HL-60/S4 treated with phorbol 12-myristate 13-acetate at 8.2 ng/mL for 4 days and 3 days (cell line): ENCODE measurements around the gene FBXW7.
"Not testable (repeated sequence)": the region's sequence is repeated elsewhere in the genome, so short reads cannot be mapped to it uniquely, and the experiment has no call there.

ENCODE experiments used
- in situ Hi-C: fragments of 300-500 bp; cut with MboI; formaldehyde crosslinking; loops from 2 replicates; pipeline ENCODE4 v1.15.0; 2022; ENCODE audit warnings: low sequenced_read_pairs

The FBXW7 gene

DNA sequence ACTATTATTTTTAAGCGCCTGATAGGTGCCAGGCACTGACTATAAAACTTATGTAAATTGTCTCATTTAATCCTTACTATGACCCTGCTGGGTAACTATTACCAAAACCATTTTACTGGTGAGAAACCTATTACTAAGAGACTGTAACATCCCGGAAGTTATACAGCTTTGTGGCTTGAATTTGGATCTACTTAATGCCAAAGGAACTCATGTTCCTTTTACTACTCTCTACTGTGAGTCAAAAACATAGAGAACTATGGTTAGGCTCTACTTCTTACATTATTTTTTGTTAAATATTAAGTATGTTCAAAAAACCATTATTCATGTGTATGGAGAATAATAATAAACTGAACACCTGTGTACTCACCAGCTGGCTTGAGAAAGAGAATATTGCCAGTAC is 14.8 kb upstream of the FBXW7 start:
- in situ Hi-C loops: not testable (repeated sequence)

DNA sequence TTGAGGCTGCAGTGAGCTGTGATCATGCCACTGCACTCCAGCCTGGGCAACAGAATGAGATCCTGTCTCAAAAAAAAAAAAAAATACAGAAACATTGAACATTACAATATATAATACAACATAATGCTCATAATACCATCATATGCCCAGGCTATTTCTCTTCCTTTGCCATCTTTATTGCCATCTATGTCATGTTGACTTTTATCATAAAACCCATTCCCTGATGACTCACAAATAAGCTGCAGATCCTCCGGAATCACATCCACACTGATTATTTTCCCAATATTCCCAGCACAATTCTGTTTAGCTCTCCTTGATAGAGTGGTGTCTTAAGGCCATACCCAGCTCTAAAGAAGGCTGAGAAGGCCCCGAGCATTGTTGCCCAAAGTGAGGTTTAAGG is 9.2 kb upstream of the FBXW7 start:
- in situ Hi-C loops: no loop called here

DNA sequence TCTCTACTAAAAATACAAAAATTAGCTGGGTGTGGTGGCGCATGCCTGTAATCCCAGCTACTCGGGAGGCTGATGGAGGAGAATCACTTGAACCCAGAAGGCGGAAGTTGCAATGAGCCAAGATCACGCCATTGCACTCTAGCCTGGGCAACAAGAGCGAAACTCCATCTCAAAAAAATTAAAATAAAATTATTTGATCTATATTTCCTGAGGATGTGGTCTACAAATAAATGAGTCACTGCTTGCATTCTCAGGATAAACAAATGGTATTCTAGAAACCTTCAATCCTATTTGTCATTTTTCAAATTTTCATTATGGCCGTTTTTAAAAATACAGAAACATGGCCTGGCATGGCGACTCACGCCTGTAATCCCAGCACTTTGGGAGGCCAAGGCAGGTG is 8.6 kb upstream of the FBXW7 start:
- in situ Hi-C loops: not testable (repeated sequence)

DNA sequence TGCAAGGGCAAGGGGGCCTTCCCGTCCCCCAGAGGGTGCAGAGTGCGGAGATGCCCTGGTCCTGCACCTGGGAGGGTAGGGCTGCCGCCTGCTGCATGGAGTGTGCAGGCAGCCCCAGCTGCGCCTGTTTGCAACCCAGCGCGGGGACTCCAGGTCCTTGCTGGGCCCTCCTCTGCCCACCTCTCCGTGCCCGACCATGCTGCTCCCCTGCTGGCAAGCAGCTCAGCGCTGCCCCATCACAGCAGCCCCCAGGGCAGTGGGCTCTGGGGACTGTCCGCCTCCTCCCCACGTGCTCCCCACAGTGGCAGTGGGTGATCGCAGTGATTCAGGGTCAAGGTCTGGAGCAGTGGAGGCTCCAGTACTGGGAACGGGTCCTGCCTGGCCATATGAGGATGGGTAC is 5.0 kb upstream of the FBXW7 start:
- in situ Hi-C loops: no loop called here

DNA sequence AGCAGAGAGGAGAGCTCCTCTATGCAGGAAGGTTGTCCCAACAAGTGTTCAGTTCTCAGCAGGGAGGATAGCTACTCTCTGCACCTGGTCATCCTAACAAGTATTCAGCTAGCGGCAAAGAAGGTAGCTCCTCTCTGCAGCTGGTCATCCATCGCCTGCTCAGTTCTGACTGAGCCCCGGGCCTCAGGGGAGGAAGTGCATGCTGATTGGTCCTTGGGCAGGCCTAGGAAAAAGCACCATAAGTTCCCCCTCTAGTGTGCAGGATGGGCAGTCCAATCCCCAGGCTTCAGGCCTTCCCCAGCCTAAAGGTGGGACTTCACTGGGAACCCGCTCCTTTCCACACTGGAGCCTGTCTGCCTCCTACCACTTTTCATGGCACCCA is 4.4 kb upstream of the FBXW7 start:
- in situ Hi-C loops: no loop called here

DNA sequence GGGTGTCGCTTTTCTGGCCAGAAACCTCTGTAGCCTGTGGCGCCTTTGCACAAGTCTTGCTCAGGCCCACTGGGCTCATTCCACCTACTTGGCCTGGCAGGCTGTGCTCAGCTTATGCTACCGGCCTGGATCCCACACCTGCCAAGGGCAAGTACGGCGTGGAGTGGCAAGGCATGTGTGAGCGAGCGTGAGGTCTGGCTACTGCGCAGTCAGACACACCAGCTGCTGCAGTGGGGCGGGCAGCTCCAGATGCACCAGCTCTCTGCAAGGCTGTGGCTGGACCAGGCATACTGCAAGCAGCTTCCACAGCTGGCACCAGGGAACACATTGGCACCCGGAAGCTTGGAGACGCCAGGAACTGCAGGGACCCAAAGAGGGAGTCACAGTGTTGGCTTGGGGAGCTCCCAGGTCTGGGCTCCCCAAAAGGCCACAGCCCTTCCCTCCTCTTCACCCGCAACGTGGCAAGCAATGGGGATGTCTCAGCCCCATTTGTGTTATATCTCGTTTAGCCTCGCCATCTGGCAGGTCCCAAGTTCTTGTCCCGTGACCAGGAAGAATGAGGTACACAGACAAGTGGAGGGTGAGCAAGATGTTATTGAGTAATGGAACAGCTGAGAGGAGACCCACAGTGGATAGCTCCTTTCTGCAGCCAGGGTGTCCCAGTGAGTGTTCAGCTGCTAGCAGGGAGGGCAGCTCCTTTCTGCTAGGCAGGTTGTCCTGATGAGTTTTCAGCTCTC is 3.8 kb upstream of the FBXW7 start:
- in situ Hi-C loops: no loop called here

DNA sequence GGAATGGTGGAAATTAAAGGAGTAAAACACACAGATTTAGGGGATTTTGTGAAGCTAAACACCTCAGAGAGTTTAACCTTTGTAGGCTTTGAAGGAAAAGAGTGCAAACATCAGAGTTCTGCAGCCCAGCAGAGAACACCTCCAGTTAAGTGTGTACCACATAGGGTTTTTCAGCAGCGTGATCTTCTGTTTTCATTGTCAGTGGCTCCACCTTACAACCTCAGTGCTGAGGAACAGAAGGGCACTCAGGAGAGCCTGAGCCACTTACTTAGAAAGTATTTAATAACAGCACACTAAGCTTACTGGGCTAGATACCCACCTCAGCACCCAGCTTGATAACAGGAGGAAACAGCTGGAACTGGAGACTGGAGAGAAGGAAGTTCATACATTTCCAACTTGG is 2.0 kb upstream of the FBXW7 start:
- in situ Hi-C loops: no loop called here

DNA sequence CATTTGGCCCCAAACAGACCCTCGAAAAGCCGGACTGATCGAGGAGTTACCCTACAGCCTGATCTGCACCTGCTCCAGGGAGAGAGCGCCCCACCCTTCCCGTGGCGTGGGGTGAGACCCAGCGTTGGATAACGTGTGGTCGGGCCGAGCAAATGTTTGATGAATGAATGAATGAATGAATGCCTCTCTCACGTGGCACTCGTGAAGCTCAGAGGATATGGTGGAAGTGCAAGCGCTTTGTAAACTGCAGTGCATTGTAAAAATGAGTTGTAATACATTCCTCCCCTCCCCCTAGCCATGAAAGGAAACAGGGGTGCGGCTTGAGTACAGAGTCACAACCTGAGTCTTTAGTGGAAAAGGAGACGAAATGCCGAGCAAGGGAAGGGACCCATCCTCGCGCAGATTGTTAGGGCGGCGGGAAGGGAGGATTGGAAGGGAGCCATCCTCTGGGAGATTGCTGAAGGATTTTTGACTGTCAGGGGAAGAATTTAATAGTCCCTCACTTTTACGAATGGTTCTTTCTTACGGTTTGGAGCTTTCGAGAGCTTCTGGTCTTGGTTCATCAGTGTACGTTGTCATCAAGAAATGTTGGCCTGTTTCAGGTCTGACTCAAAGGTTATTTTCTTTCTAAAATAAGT is 772 bp upstream of the FBXW7 start:
- in situ Hi-C loops: no loop called here

DNA sequence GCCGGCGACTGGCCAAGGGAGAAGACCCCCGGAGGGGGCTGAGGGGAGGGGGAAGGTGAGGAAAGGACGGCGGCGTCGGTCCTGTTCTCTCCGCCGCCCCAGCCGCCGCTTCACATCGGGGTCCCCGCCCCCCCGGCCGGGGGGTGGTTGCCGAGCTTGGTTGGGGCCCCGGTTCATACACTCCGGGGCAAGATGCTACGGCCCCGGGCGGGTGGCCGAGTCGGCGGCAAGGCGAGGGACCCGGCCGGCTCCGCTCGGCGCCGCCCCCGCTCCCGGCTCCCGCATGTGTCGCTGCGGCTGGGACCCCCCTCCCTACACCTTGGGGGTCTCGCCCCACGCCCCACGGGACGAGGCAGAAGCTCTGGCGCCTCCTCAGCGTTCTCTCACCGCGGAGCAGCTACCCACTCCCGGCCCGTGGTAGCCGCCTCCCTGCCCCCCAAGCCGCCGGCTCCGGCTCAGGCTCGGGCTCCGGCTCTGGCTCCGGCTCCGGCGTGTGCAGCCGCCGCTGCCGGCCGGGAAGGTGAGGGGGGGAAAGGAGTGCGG is 461 bp downstream of the FBXW7 start:
- in situ Hi-C loops: no loop called here

DNA sequence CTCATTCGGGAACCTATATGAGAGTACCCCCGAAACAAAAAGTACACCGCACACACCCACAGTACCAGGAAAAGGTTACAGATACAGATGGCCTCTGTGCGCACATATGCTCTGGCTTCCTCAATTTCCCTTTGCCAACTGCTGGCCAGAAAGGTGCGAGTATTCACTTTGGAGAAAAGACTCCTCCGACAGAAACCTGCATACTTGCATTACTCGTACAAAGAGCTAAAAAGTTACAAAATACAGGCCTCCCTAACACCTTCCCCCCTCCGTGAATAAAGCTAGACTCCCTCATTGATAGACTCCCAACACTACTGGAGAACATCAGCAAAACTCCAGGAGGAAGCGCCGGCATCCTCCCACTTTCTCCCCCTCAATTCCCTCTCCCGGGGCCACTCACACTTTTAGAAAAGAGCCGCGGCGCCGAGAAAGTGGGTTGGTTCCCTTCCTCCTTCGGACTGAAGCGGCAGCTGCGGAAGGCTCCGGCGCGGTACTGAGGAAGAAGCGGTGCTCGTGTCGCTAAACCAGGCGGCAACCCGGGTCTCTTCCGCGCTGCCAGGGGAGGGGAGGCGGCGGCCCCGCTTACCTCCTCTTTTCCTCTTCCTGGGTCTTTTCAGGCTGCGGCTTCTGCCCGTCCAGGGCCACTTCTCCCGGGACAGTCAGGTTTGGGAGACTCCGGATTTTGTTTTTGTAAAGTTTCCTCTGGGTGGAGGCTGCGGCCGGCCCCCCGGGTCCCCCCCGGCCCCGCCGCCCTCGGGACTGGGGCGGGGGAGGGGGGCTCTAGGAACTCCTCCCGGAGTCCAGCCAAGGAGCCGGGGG is 1.1 kb downstream of the FBXW7 start:
- in situ Hi-C loops: no loop called here

DNA sequence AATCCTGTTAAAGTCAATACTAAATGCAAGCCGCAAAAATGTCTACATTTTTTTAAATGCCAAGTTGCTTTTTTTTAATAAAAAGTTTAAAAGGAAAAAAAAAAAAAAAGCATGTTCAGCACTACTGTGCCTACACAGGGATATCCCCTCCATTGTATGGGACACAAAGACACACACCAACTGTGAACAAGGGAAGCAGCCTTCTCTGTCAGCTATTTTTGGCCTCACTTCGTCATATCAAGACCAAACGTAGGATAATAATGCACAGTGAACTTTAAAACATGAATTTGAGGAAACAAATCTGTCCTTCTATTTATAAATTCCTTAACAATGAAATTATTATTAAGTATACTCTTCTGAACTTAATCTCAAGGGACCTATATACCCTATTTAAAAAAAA is 4.4 kb downstream of the FBXW7 start:
- in situ Hi-C loops: no loop called here

DNA sequence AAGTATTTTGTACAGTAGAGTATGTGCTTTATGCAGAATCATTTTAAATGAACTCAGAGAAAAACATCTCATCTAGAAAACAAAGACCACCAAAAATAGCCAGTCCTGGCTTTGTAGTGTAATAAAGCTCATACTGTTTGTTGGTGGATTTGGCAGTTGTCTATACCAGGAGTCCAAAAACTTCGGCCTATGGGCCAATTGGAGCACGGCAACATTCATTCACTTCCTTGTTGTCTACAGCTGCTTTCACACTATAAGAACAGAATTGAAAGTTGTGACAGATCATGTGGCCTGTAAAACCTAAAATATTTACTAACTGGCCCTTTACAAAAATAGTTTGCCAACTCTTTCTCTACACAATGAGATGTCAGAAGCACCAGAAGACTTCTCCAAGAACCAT is 5.3 kb downstream of the FBXW7 start:
- in situ Hi-C loops: no loop called here

DNA sequence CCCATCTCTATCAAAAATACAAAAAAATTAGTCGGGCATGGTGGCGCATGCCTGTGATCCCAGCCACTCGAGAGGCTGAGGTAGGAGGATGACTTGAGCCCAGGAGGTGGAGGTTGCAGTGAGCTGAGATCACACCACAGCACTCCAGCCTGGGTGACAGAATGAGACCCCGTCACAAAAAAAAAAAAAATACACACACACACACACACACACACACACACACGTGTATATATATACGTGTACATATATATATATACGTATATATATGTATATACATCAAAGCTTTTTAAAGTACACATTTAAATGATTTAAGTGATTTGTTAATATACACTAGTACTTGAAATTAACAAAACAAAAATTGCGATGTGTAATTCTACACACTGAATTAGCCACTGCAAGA is 6.0 kb downstream of the FBXW7 start:
- in situ Hi-C loops: no loop called here

DNA sequence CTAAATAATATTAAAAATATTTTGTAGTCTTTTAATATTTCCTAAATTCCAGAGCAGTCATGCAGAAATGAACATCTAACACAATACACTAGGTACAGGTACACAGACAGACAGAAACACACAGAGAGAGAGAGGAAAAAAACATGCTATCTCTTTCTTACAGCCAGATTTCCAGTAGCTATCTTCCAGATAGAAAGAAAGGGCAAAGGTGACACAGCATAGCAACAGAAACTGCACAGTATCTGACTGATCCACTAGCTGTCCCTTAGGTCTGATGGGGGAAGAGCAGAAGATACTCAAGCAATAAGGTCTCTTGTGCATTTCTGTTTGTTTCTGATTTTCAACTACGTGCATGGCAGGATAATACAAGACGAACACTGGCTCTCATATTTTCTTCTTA is 7.8 kb downstream of the FBXW7 start:
- in situ Hi-C loops: no loop called here

DNA sequence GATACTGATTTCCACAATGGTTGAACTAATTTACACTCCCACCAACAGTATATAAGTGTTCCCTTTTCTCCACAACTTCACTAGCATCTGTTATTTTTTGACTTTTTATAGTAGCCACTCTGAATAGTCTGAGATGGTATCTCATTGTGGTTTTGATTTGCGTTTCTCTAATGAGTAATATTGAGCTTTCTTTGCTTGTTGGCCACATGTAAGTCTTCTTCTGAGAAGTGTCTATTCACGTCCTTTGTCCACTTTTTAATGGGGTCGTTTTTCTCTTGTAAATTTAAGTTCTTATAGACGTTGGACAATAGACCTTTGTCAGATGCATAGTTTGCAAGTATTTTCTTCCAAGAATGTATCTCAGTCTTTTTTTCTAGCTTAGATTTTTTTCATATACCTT is 10.0 kb downstream of the FBXW7 start:
- in situ Hi-C loops: no loop called here

DNA sequence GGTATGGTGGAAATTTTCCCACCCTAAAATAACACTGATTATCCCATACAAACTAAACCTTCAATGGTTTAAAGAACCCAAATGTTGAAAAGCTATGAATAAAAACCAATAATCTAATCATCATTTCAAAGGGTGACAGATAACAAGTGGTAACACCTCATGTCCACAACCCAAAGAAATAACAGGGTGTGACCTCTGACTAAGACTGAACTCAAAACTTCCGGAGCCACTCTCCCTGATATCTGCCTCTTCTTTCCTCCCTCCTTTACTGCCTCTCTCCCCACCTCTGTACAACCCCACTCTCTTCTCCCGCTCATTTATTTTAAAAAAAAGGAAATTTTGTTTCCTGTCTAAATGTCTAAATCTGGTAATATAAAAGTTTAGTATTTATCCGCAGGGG is 11.5 kb downstream of the FBXW7 start:
- in situ Hi-C loops: no loop called here

DNA sequence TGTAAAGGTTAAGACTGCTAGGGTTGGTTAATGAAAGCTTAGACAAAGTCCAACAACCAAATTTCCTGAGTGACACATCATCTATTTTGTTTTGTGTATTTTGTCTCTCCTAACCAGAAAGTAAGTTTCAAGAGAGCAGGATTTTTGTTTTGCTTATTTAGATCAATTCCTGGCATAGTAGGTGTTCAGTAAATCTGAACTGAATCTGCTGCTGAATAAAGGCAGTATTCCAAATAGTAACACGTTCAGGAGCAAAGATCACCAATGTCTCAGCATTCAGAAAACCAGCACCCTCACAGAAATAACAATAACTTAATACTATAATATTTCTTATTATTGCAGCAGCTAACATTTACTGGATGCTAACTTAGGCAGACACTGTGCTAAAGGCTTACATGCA is 12.2 kb downstream of the FBXW7 start:
- in situ Hi-C loops: no loop called here

DNA sequence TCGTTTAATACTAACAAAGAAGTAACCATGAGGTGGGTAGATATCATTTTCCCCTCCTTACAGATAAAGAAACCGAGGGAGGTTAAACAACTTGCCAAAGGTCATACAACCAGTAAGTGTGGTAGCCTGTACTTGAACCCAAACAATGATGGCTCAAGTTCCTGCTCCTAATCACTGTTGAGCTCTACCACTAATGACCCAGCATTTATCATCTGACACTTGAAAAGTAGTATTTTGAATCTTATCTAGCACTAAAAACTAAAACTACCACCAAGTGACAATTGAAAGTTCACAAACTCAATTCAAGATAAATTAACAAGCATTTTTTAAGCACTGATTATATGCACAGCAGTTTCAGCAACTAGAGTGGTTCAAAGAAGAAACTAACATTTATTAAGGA is 13.1 kb downstream of the FBXW7 start:
- in situ Hi-C loops: no loop called here

DNA sequence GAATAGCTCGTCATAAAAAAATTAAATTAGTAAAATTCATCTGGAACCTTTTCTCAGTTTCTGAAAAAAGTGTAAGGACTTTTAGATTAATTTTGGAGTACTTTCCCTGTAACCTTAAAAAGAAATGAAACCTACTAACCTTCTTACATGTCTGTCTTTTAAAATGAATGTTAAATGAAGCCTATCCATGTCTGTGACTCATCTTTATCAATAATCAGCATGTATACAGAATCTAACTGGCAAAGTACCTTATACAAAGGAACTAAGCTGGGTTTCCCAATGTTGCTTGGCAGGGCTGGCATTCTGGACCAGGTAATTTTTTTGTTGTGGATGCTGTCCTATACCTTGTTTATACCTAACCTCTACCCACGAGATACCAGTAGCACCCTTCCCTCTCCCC is 13.6 kb downstream of the FBXW7 start:
- in situ Hi-C loops: no loop called here

DNA sequence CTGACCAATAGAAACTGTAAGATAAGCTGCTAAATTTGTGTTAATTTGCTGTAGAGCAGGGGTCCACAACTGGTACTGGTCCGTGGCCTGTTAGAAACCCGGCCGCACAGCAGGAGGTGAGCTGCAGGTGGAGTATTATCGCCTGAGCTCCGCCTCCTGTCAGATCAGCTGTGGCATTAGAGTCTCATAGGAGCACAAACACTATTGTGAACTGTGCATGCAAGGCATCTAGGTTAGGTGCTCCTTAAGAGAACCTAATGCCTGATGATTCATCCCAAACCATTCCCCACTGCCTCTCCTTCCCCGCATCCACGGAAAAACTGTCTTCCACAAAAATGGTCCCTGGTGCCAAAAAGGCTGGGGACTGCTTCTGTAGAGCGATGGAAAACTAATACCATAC is 19.7 kb downstream of the FBXW7 start:
- in situ Hi-C loops: no loop called here

DNA sequence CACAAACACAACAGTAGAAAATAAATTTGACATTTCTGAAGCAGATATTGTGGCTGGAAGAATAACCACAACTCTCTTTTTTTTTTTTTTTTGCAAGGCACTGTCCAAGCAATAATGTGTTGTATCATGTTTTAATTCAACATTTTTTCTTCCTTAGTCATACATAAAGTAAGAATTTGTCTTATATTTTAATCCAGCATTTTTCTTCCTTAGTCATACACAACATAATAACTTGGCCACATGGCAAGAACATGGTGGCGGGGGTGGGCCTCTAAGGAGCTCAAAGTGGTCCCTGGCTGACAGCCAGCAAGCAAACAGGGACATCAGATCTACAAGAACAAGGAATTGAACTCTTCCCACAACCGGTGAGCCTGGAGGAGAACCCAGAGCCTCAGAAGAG is 20.2 kb downstream of the FBXW7 start:
- in situ Hi-C loops: no loop called here

DNA sequence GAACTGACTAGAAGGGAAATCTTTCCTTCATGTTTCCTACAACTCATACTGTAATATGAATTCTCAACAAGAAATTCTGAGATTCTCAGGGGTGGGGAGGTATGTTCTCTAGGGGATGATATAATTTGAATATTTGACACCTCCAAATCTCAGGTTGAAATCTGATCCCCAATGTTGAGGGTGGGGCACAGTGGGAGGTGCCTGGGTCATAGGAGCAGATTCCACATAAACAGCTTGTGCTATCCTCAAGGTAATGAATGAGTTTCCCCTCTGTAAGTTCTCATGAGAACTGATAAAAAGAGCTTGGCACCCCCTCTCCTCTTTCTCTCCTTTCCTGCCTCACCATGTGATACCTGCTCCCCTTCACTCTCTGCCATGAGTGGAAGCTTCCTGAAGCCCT is 21.5 kb downstream of the FBXW7 start:
- in situ Hi-C loops: no loop called here
